Activated CD4-positive, CD25-positive, alpha-beta regulatory T cell treated with anti-CD3 and anti-CD28 coated beads, Interleukin-2, amount 50 U/mL, for 24 hours (primary cell): ENCODE measurements around the gene CEP78.
"Not testable (repeated sequence)": the region's sequence is repeated elsewhere in the genome, so short reads cannot be mapped to it uniquely, and the experiment has no call there.

Experiments
- ATAC-seq, 2 donors: fragments of 150-1000 bp; cut with Tn5 transposase; one replicate each; pipeline ENCODE4 v1.10.0; 2021; ENCODE audit warnings: mild to moderate bottlenecking in 1 of 2, moderate library complexity in 1 of 2

Gene CEP78

DNA sequence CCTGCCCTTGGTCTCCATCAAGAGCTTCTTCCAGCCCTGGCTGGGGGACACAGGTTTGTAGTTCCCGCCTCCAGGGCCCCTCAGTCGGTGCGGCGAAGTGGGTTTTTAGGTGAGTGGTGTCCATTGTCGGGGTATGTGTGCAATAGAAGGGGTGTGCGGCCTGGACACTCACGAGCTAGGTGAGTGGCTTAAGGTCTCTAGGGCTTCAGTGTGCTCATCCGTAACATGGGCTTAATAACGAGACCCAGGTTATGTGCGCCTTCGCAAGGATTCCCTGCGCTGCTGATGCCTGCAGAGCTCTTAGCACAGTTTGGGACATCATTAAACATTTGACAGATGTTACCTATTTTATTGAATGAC lies 656 bp downstream of the CEP78 start:
- ATAC-seq = no peak

DNA sequence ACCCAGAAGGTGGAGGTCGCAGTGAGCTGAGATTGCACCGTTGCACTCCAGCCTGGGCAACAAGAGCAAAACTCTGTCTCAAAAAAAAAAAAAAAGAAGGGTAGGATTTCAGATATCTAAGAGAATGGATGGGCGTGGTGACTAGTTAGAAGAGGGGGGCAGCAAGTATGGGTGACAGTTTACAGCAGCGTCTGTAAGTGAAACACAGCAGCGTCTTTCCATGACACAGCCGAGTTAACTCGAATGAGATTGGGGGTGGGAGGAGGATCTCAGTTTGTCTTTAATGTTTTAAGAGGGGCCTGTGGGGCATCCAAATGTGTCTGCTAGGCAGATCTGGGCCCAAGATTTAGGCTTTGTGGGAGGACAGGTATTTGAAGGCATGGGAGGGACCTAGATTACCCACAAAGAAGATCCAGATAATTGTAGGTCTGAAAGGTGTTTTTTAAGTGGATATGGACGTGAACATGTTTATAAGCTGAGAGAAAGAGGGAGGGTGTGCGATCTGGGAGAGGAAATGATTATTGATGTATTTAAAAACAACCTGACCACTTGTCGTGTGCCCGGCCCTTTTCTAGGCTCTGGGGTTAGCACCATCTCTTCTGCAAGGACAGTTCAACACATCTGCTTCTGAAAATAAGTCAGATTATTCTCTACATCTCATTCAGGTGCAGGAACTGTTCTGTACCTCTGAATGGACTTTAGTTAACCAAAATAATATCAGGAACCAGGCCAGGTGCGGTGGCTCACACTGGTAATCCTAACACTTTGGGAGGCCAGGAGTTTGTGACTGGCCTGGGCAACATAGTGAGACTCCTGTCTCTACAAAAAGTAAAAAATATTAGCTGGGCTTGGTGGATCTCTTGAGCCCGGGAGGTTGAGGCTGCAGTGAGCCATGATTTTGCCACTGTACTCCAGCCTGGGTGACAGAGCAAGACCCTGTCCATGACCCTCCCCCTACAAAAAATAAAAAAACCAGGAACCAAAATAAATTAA lies 2.5 kb downstream of the CEP78 start:
- ATAC-seq = no peak

DNA sequence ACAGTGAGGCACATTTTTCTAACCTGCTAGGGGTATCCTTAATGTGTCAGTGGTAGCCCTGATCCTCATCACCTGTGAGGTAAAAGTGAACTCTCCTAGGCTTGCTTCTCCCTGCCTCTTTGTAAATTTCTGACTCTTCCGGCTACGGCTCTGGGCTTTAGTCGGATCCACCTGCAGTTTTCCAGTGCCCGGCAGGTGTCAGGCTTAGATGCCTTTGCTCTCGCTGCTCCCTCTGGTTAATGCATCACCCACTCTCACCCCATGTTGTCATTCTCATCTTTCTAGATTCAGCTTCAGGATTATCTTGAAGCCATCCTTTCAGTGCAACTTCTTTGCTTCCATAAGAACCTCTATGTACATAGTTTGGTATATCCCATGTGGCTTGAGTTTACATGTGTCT lies 3.6 kb downstream of the CEP78 start:
- no peak for ATAC-seq

DNA sequence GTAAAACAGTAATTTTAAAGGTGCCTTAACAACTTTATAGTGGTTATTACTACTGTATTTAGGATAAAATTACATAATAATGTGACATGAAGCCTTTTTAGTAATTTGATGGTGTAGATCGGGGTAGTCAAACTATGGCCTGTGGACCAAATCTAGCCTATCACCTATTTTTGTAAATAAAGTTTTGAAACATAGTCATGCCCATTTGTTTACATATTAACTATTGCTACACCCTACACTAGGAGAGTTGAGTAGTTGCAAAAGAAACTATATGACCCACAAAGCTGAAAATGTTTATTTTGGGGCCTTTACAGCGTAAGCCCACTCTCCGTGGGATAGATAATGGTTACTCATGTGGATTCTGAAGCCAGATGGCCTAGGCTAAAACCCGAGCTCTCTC lies 6.2 kb downstream of the CEP78 start:
- no peak for ATAC-seq

DNA sequence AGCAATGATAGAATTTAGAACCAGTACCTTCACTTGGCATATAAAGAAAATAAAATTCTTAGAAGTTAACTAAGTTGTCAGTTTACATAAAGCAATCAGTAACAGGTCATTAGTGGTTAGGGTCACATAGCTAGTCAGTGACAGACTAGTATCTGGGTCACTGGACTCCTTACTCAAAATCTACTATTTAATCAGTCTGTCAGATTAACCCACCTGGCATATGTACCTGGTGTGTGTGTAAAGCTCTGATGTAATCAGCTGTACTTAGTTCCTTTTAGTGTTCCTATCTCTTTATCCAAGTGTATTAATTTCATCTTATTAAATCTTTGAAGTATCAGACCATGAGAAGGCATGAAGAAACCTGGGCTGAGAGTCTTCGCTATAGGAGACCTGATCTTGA lies 7.3 kb downstream of the CEP78 start:
- ATAC-seq = no peak

DNA sequence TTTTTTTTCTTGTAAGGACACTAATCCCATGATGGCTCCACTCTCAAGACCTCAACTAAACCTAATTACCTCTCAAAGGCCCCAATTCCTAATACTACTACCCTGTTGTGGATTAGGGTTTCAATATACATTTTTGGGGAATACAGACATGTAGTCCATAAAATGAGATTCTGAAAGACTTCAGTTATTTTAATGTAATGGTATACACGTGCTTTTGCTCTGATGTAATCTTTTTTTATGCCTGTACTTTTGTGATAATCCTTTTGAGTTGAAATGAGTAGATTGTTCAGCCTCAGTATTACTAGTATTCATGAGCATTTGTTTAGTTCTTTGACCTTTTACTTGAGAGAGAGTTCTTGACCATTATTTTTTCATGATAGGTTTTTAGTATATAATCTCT lies 9.5 kb downstream of the CEP78 start:
- no peak for ATAC-seq

DNA sequence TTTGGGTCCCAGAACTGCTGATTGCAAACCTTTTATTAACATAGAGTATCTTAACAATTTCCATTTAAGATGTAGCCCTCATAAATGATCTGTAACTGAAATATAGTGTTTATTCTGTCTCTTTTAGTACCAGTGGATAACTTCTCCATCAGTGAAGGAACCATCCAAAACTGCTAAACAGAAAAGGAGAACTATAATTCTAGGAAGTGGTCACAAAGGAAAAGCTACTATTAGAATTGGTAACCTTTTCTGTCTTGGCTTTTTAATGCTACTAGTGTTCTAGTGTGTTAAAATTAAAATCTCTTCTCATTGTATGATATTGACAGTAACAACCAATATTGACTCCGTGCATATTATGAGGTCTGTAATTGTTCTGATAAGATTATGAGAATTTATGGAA lies 12.8 kb downstream of the CEP78 start:
- ATAC-seq = no peak

DNA sequence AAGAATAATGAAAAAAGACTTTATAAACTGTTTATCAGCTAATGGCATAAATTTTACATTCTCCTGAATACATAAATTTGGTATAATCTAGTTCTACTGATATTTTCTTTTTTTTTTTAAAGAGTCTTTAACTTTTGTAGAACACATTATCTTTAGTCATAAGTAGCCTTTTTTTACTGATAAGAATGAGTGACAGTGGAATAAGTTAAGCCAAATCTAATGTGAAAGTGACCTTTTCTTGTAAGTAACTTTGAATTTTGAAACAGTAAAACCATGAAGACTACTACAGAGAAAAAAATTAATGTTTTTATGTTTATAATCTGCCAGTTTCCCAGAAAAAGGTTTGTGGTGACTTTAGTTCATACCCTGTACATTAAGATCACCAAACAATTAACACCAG lies 13.7 kb downstream of the CEP78 start:
- ATAC-seq = no peak

DNA sequence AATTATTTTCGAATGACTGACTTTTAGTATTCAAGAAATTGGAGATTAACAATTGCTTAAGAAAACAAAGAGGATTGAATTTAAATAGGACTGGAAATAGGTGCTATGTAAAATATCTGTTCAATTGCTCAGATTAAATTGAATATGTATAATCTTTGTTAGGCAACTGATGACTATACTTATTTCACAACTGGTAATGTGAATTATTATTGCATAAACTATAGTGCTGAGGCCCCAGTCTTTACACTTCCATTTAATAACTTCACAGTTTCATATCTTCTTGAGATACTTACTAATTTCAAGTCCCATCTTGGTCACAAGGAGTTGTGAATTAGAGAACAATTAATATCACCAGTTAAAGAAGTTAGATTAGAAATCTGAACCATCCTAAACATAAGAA lies 16.7 kb downstream of the CEP78 start:
- ATAC-seq = no peak

DNA sequence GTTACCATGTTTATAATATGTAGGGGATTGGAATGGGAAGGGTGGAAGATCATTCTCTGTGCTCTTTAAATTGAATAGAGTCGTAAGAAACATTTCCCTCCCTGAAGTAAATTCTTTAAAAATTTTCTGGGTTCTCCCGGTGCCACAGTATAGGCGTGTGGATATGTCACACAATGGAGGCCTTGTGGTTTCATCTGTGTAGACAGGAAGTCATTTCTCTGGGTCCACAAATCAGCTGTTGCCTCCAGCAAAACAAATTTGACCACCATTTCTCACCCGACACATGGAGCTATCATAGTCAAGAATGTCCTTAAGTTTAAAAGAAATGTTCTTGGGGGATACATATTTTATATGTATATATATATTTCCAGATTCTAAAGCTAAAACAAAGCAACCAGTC lies 17.4 kb downstream of the CEP78 start:
- no peak for ATAC-seq

DNA sequence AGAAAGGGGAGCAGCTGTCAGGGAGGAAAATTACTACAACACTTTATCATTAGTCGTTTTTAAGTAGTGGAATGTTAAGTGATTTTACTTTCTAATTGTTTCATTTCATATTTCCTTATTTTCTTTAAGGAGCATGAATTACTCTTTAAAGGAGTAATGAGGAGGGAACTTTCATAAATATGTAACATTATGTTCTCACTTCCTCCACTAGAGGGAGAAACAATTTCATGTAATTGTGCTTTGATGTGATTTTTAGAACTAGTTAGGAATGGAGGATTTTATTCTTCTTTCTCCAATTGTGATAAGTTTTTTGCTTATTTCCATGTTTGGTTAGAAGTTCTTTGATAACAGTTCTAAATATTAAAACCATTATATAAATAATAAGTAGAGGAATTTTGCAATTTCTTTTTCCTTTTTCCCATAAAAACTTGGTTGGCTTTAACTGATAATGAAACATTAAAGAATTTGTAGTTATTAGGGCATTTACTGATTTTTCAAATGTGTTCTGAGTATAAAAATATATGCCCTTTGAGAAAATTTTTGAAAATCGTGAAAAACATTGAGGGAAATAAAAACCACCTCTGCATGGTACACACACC lies 25.6 kb downstream of the CEP78 start:
- no peak for ATAC-seq

DNA sequence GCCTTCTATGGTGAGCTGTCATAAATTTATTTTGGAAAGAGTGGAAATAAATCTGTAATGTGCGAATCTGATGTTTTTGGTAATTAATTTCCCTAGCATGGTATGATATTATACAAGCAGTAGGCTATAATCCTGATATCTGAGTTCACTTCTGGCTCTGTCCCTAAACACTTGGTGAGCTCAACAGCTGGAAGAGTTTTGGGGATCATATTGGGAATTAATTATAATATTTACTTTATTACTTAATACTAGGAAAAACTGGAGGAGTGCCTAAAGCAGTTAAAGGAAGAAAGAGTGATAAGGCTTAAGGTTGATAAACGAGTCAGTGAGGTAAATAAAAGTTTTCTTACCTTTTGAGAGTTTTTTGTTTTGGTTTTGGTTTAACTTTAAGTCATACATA lies 26.8 kb downstream of the CEP78 start:
- ATAC-seq = no peak

DNA sequence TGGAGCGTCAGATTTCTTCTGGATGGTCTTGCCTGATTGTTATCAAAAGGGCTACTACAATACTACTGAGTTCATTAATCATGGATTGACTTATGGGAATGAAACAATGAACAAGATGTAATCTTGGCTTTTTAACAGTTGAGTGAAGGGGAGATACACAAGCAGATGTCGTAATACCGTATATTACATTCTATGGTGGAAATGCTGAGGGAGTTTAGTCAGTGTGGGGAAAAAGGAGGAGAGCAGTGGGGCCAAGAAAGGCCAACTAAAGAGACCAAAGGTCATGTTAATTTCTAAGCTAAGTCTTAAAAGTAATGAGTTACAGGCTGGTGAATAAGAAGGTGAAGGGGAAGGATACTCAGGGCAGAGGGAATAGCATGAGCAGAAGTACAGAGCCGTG lies 32.0 kb downstream of the CEP78 start:
- ATAC-seq = no peak

DNA sequence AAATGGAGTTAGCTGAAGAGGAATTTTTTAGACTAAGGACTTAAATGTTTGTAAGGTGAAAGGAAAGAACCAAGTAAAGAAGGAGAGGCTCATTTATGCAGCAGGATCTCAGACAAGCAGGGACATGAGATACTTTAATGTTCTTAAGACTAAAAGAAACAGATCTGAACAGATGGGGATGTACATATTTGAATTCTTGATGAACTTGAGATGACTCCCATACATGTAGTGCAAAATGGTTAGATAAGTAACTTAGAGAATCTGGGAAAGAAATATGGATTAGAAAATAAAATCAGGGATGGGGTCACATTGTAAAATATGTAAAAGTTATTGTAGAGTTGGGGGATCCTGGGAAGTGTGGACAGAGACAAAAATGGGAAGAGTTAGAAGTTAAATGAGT lies 33.9 kb downstream of the CEP78 start:
- ATAC-seq = no peak

DNA sequence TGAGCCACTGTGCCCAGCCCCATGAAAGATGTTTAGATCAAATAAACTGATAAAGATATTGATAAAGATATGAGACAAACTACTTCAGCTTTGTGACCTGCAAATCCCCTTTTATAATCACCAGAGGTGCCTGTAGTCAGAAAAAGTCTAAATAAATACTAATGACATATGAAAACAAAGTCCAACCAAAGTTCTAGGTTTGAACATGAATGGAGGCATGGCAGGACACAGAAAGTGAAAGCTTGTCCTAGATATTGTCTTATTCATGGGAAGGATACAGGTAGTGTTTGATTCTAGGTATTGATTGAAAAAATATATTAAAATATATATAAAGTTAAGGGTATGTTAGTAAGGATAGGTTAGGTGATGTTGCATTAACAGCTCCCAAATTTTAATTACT lies 36.4 kb downstream of the CEP78 start:
- no peak for ATAC-seq

DNA sequence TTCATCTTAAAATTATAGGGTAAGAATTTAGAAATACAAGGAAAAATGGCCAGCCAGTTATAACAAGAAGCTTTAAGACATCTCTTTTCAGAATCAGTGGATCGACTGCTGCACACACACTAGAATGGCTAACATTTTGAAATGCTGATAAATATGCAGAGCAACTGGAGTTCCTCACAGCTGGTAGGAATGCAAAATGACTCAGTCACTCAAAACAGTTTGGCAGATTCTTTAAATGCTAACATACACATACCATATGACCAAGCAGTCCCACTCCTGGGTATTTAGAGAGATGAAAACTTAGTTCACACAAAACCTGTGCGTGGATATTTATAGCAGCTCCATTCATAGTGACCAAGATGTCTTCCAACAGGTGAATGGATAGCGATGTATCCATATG lies 37.9 kb downstream of the CEP78 start:
- ATAC-seq = no peak

DNA sequence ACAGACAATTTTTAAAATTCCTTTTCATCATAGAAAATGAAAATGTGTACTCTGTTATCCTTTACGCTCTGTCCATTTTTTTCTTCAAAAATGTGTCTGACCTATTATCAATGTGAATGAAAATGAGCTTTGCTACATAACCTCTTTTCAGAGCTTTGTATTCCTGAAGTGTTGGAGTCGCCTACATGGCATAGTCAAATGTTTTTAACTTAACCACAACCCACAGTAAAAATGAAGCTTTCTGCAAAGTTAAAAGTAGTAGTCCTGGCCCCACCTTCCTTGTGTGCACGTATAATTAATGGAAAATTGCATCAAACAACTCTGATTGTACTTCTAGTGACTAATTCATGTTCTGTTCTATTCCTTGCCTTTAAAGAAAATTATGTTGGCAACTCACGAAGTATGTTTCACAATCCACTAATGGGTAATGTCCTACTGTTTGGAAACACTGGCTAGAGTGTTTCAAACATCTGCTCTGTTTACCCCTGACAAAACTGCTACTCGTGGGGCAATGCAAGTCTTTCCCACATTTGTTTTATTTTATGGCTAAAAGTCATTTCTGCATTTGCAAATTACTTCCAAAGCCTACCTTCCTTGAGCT lies 42.4 kb downstream of the CEP78 start:
- ATAC-seq = no peak

DNA sequence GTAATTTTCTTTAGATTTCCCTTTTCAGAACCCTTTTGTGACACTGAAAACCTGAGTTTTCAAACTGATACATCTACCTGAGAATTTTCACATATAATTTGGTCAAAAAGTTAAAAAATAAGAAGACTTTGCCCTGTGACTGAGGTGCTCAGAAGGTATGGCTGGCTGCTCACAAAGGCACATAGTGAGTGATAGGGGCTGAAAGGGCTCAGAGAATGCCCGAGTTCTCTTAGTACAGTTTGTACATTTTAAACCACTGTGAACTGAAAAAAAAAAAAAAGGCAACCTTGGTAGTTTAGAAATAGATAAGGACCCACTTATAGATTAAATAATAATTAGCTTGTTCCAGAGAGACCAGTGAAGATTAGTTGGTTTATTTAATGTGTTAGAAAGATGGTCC lies 42.9 kb downstream of the CEP78 start:
- no peak for ATAC-seq

DNA sequence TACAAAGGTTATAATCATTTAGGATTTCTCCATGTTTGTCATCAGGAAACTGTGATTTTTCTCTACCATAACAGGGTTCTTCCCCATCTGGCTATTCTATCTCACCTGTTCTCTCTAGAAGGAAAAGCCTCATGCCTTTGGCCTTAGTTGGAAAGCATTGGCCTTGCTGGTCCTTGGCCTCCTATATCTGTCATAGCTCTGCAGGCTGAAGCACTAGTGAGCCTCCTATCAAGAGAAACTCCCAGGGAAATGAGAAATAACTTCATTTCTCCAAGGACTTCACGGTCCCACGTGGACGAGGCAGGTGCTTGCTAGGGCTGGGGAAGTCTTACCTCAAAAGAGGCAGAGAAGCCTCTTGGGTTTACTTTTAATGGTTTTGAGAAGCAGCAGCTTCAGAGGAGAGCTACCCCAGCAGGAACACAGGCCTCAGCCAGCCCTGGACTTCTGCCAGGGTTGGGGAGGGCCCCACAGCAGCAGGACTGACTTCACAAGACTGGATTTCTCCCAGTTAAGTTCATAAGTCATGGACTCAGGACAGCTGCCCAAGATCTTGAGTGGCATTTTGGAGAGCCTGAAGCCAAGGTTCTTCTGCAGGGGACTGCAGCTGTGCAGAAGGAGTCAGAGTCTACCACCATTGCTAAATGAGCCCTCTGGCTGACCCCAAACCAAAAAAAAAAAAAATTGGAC lies 45.2 kb downstream of the CEP78 start:
- ATAC-seq = no peak

DNA sequence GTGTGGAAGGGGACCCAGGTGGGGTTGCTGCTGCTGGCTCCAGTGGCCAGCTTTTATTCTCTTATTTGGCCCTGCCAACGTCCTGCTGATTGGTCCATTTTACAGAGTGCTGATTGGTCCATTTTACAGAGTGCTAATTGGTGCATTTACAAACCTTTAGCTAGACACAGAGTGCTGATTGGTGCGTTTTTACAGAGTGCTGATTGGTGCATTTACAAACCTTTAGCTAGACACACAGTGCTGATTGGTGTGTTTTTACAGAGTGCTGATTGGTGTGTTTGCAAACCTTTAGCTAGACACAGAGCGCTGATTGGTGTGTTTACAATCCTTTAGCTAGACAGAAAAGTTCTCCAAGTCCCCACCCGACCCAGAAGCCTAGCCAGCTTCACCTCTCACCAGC lies 48.3 kb downstream of the CEP78 start:
- ATAC-seq = not testable (repeated sequence)

DNA sequence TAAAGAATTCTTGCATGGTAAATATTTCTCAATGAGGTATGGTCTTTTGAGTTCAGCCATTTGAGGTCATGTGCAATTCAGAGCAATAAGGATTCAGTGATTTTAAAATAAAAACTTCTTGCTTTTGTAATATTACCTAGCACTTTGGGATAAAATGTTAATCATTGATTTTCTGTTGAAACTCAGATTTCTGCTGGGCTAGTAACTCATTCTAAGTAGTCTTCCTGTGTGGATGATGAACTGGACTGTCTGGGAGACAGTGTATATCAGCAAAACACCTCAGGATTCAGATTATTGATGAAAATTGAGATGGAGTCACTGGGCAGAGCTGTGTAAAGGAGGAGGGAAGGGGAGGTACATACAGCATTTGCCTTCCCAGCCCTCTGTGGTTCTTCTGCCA lies 50.2 kb downstream of the CEP78 start:
- ATAC-seq = no peak

DNA sequence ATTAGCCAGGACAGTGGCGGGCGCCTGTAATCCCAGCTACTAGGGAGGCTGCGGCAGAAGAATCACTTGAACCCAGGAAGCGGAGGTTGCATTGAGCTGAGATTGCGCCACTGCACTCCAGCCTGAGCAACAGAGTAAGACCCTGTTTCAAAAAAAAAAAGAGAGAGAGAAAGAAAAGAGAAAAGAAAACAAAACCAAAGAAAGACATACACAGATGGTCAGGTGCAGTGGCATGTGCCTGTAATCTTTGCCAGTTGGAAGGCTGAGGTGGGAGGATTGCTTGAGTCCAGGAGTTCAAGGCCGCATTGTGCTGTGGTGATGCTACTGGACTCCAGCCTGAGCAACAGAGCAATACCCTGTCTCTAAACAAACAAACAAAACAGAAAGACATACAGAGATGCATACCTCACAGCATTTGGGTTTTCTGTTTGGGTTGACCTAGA lies 51.1 kb downstream of the CEP78 start:
- no peak for ATAC-seq

DNA sequence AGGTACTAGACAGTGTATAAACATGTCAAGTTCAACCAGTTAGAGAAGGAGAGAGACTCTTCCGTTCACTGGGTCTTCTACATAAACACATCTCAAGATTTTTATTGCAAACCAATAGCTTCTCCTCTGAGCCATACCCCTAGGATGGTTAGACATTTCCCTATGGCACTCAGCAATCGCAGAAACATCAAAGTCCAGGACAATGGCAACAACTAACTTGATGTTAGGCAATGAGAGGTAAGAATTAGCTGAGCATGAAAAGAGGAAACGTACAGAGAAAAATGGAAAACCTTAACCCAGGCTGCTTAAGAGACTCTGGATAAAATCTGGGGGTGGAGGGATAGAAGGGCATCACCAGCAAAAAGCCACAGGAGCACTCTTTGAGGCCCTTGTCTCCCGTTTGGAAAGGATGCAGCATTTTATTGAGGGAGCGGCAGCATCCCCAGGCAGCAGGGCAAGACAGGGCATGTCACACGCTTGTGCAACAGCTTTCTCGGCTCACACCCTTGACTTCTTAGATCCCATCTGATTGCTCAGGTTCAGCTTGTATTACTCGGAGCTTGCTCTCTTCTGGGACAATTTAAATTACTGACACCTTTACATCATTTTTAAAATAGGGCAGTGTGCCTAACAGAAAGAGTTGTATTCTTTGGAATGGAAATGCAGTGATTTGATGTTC lies 52.5 kb downstream of the CEP78 start:
- ATAC-seq = no peak
